ENCODE measurements around the gene CD82.

CD82 gene

GRCh38 chr11:44522294-44522693 lies 43.2 kb upstream of the CD82 start:
- DNase-seq (ENCODE audit: low read depth), result no peak
- no peak for TF ChIP-seq CTCF (conservative IDR thresholded peaks at IDR 0.05; ENCODE audit: control insufficient read depth, insufficient read depth, low read depth, low read length)
- H3K4me3 ChIP-seq (ENCODE audit: control insufficient read depth, low read depth, low read length), result no peak overlapping the region

DNA sequence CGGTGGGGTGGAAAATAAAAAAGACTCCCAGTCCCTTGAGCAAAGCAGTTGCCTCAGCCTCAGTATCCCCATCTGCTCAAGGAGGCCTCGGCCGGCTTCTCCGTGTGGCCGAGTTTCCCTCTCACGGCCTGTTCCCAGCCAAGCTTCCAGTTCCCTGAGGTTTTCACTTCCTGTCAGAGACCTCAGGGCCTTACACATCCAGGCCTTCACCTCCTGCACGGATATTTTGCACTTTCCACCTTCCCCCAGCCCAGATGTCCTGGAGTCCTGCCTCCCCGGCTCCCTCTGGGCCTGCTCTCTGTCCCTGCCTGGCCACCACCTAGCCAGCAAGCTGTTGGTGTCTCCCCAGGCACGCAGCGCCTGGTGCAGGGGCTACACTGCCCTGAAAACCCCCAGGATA lies 41.1 kb upstream of the CD82 start:
- H3K4me3 ChIP-seq (ENCODE audit: control insufficient read depth, low read depth, low read length), result no peak overlapping the region
- no peak for TF ChIP-seq CTCF (conservative IDR thresholded peaks at IDR 0.05; ENCODE audit: control insufficient read depth, insufficient read depth, low read depth, low read length)
- DNase-seq (ENCODE audit: low read depth), result no peak

DNA sequence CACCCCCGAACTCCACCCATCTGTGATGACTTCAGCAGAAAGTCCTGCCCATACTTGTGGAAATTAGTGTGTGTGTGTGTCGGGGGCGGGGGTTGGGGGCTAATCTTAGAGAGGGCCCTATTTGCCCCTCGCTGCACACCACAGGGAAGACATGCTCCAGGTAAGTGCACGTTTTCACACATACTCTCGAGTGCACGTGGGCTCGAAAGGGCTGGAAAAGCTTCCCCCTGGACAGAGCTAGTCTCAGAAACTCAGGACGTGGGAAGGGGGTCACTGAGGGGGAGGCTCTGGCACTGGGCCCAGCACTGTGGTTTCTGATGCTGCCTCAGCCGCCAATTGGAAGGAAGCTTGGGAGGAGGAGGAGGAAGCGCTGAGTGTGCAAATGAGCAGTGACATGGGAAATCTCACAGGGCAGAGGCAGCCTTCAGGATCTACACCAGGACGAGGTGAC lies 40.7 kb upstream of the CD82 start:
- no peak overlapping the region for H3K4me3 ChIP-seq (ENCODE audit: control insufficient read depth, low read depth, low read length)
- TF ChIP-seq CTCF (conservative IDR thresholded peaks at IDR 0.05; ENCODE audit: control insufficient read depth, insufficient read depth, low read depth, low read length), result no peak
- no peak for DNase-seq (ENCODE audit: low read depth)

GRCh38 chr11:44525473-44526252 lies 39.8 kb upstream of the CD82 start:
- no peak overlapping the region for H3K4me3 ChIP-seq (ENCODE audit: control insufficient read depth, low read depth, low read length)
- TF ChIP-seq CTCF (conservative IDR thresholded peaks at IDR 0.05; ENCODE audit: control insufficient read depth, insufficient read depth, low read depth, low read length), result no peak
- no peak for DNase-seq (ENCODE audit: low read depth)

GRCh38 chr11:44526438-44526837 lies 39.0 kb upstream of the CD82 start:
- DNase-seq (ENCODE audit: low read depth), result no peak
- H3K4me3 ChIP-seq (ENCODE audit: control insufficient read depth, low read depth, low read length), result no peak overlapping the region
- no peak for TF ChIP-seq CTCF (conservative IDR thresholded peaks at IDR 0.05; ENCODE audit: control insufficient read depth, insufficient read depth, low read depth, low read length)

- no peak for DNase-seq (ENCODE audit: low read depth)
- no peak overlapping the region for H3K4me3 ChIP-seq (ENCODE audit: control insufficient read depth, low read depth, low read length)
- TF ChIP-seq CTCF (conservative IDR thresholded peaks at IDR 0.05; ENCODE audit: control insufficient read depth, insufficient read depth, low read depth, low read length), result no peak
These were observed 38.0 kb upstream of the CD82 start for GRCh38 chr11:44527476-44527875.

All from fibroblast of mammary gland (primary cell).